MM.1S (cell line): ENCODE measurements around the gene SORCS2.

Experiments
- DNase-seq: peaks from one replicate; pipeline ENCODE4 v3.0.0-alpha.2; 2015
- H2AFZ ChIP-seq: fragments of 300-600 bp; sonication (generic); 2 replicates; pipeline ENCODE4 v1.6.0; 2016; ENCODE audit warnings: antibody characterized with exemption, low read length
- H3F3A ChIP-seq: fragments of 300-600 bp; sonication (generic); 2 replicates; pipeline ENCODE4 v1.6.1; 2016; ENCODE audit warnings: mild to moderate bottlenecking, antibody characterized with exemption, low read length, moderate library complexity, mixed read lengths; ENCODE audit not compliant: insufficient read depth
- H3K27ac ChIP-seq: fragments of 300-600 bp; sonication (generic); 2 replicates; pipeline ENCODE4 v1.5.1; 2016; ENCODE audit warnings: mild to moderate bottlenecking, low read length
- H3K27me3 ChIP-seq: fragments of 300-600 bp; sonication (generic); replicated peaks from 2 replicates; pipeline ENCODE4 v1.6.0; 2016; ENCODE audit warnings: low read length; ENCODE audit not compliant: insufficient read depth
- H3K36me3 ChIP-seq: fragments of 300-600 bp; sonication (generic); replicated peaks from 2 replicates; pipeline ENCODE4 v1.6.1; 2016; ENCODE audit warnings: mild to moderate bottlenecking, low read length, mixed read lengths; ENCODE audit not compliant: insufficient read depth
- H3K4me1 ChIP-seq: fragments of 300-600 bp; sonication (generic); 2 replicates; pipeline ENCODE4 v1.6.1; 2016; ENCODE audit warnings: low read length, mixed read lengths
- H3K4me2 ChIP-seq: fragments of 300-600 bp; sonication (generic); 2 replicates; pipeline ENCODE4 v1.6.0; 2016; ENCODE audit warnings: low read depth, low read length
- H3K4me3 ChIP-seq: fragments of 300-600 bp; sonication (generic); 2 replicates; pipeline ENCODE4 v1.5.1; 2016; ENCODE audit warnings: low read length, mixed read lengths
- H3K79me2 ChIP-seq: fragments of 300-600 bp; sonication (generic); 2 replicates; pipeline ENCODE4 v1.6.1; 2016; ENCODE audit warnings: mixed run types, low read length, mixed read lengths
- H3K9ac ChIP-seq: fragments of 300-600 bp; sonication (generic); 2 replicates; pipeline ENCODE4 v1.6.1; 2016; ENCODE audit warnings: low read length, mixed read lengths
- H3K9me2 ChIP-seq: fragments of 300-600 bp; sonication (generic); replicated peaks from 2 replicates; pipeline ENCODE4 v1.6.1; 2016; ENCODE audit warnings: mild to moderate bottlenecking, low read length, mixed read lengths; ENCODE audit not compliant: insufficient read depth
- H3K9me3 ChIP-seq: fragments of 300-600 bp; sonication (generic); replicated peaks from 2 replicates; pipeline ENCODE4 v1.6.1; 2016; ENCODE audit warnings: mild to moderate bottlenecking, low read length, mixed read lengths; ENCODE audit not compliant: insufficient read depth
- H4K20me1 ChIP-seq: fragments of 300-600 bp; sonication (generic); 2 replicates; pipeline ENCODE4 v1.6.1; 2016; ENCODE audit warnings: mild to moderate bottlenecking, low read length, moderate library complexity, mixed read lengths; ENCODE audit not compliant: insufficient read depth
- EZH2 ChIP-seq: fragments of 300-600 bp; sonication (generic); optimal IDR thresholded peaks from 2 replicates; pipeline ENCODE3; 2017; ENCODE audit warnings: low read depth, mild to moderate bottlenecking, antibody characterized with exemption, low read length, mixed read lengths
- EZH2phosphoT487 ChIP-seq: fragments of 300-600 bp; sonication (generic); IDR thresholded peaks from 2 replicates; pipeline ENCODE4 v1.6.1; 2018; ENCODE audit warnings: antibody characterized with exemption, low read length
- TF ChIP-seq, protein P1 (sequence below): fragments of 300-600 bp; sonication (generic); IDR thresholded peaks from 2 replicates; pipeline ENCODE4 v1.5.1; 2016; ENCODE audit warnings: antibody characterized with exemption, low read length, mixed read lengths

The SORCS2 gene

DNA sequence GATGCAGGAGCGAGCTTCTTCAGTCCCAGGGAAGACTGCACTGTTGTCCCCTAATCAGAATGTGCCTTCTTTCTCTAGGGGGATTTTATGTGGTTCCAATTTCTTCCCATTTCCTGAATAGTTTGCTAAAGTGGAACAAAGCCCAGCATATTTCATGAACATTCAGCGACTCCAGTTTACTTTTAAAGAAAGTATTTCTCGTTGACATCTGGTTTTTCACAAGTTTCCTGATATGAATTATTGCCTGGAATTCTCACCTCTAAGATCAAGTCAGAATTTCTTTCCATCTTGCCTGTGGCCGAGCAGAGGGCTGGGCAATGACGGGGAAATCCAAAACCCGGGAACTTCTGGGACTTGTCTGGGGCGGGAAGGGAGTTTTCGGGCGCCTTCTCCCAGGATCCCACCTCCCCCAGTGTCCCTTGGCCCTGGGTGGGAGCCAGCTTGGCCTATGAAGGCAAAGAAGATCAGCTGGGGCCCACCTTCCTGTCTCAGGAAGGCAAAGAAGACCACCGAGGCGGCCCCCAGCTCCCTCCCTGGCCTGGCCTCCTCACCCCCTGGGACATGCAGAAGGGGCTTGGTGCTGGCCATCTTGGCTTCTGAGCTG lies 15.4 kb downstream of the SORCS2 start:
- Histone ChIP-seq H3K9me2 (no peaks in the 10 kb centered on the region), H4K20me1 (no peaks in the 10 kb centered on the region), H3K27ac (no peak overlapping the region), H3K4me3 (no peak overlapping the region), H3K9ac (no peak overlapping the region), H3K9me3 (no peaks in the 10 kb centered on the region), H3K27me3 (peaks cover 96% of the 10 kb centered on the region), H3K4me1 (no peaks in the 10 kb centered on the region), H3K79me2 (no peaks in the 10 kb centered on the region), H3F3A (no peaks in the 10 kb centered on the region), H3K36me3 (no peaks in the 10 kb centered on the region), H2AFZ (no peak overlapping the region), H3K4me2 (no peak overlapping the region)
- TF ChIP-seq EZH2phosphoT487: no peak
- no peak for TF ChIP-seq EZH2
- TF ChIP-seq, protein P1, sequence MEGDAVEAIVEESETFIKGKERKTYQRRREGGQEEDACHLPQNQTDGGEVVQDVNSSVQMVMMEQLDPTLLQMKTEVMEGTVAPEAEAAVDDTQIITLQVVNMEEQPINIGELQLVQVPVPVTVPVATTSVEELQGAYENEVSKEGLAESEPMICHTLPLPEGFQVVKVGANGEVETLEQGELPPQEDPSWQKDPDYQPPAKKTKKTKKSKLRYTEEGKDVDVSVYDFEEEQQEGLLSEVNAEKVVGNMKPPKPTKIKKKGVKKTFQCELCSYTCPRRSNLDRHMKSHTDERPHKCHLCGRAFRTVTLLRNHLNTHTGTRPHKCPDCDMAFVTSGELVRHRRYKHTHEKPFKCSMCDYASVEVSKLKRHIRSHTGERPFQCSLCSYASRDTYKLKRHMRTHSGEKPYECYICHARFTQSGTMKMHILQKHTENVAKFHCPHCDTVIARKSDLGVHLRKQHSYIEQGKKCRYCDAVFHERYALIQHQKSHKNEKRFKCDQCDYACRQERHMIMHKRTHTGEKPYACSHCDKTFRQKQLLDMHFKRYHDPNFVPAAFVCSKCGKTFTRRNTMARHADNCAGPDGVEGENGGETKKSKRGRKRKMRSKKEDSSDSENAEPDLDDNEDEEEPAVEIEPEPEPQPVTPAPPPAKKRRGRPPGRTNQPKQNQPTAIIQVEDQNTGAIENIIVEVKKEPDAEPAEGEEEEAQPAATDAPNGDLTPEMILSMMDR: no peak
- DNase-seq: no peak

DNA sequence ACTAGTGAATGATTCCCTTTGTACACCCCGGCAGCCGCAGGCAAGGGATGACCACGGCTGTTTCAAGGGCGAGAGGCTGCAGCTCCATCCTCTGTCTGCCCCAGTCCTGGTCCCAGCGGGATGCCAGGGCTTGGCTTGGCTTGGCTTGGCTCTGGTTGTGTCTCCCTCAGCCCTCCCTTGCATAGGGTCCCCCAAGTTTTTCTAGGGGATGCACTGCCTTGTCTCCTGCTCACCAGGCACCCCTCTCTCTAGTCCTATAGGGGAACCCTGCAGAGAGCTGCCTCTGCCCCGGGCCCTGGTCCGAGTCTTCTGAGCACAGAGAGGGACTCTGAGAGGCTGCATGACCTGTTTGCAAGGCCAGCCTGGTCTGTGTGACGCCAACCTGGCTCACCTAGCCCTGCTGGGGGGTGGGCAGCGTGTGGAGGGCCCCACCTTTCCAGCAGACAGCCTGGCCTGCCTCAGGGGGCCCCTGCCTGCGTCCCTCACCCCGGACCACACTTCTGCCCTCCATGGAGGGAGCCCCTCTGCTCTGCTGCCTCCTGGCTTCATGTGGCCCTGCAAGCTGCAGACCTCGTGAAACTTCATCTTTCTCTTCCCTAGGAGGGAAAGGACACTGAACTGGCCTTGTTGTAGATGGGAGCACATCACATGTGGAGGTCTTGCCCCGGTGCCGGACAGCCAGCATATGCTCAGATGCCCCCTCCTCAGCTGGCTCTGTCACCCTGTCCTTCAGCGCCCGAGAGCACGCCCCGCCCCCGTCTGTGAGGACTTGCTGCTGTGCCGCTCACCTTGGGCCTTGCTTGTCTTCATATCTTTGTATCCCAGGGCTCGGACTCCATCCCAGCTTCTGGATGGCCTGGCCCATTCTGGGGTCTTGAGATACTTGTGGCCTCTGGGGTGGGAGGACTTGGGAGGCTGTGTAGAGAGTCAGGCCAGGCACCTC lies 16.4 kb downstream of the SORCS2 start:
- no peak for DNase-seq

DNA sequence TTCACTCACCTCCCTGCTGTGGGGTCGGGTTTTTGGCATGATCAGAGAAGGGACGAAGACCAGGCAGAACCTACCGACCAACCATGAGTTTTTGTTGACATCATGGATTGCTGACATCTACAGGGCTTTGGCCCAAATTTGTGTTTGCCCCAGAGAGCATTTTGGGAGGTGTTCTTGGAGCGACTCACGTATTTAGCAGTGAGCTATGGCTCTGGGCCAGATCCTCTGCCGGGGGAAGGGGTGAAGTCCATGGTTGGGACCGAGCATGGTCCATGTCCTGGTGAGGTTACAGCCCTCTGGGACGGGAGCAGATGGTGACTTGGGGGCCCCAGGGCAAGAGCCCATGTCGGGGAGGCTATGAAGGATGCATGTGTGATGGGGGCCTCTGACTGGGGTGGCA lies 17.4 kb downstream of the SORCS2 start:
- H3K36me3 ChIP-seq: no peaks in the 10 kb centered on the region
- no peaks in the 10 kb centered on the region for H3K9me3 ChIP-seq
- H3K4me2 ChIP-seq: no peak overlapping the region
- DNase-seq: no peak
- no peaks in the 10 kb centered on the region for H3K9me2 ChIP-seq
- no peak overlapping the region for H3K4me3 ChIP-seq
- H3K27ac ChIP-seq: no peak overlapping the region
- no peaks in the 10 kb centered on the region for H3K4me1 ChIP-seq
- no peaks in the 10 kb centered on the region for H4K20me1 ChIP-seq
- H3K9ac ChIP-seq: no peak overlapping the region
- no peak overlapping the region for H2AFZ ChIP-seq
- H3K79me2 ChIP-seq: no peaks in the 10 kb centered on the region
- TF ChIP-seq, protein P1: no peak
- TF ChIP-seq EZH2: no peak
- no peak for TF ChIP-seq EZH2phosphoT487
- peaks cover 86% of the 10 kb centered on the region for H3K27me3 ChIP-seq
- H3F3A ChIP-seq: no peaks in the 10 kb centered on the region

More for the DNA sequence above, 16.4 kb downstream of the SORCS2 start:
- no peaks in the 10 kb centered on the region for H3K36me3 ChIP-seq
- no peaks in the 10 kb centered on the region for H3K9me3 ChIP-seq
- H3K79me2 ChIP-seq: no peaks in the 10 kb centered on the region
- no peak overlapping the region for H3K4me2 ChIP-seq
- no peak overlapping the region for H2AFZ ChIP-seq
- H3K4me3 ChIP-seq: no peak overlapping the region
- H3F3A ChIP-seq: no peaks in the 10 kb centered on the region
- no peak overlapping the region for H3K27ac ChIP-seq
- no peak overlapping the region for H3K9ac ChIP-seq
- no peaks in the 10 kb centered on the region for H3K9me2 ChIP-seq
- no peaks in the 10 kb centered on the region for H3K4me1 ChIP-seq
- peaks cover 86% of the 10 kb centered on the region for H3K27me3 ChIP-seq
- TF ChIP-seq EZH2 (no peak), EZH2phosphoT487 (no peak)
- TF ChIP-seq, protein P1: no peak
- no peaks in the 10 kb centered on the region for H4K20me1 ChIP-seq
